Nephron (organoid): ENCODE measurements around the gene GMPR.

Source experiments
- H3K27ac Mint-ChIP-seq, 3 experiments: 2 replicates each; pipeline ENCODE4 v1.8.0; 2020; ENCODE audit warnings: mixed read lengths in 3 of 3, mild to moderate bottlenecking in 2 of 3, moderate library complexity in 1 of 3
- H3K27me3 Mint-ChIP-seq: 2 replicates; pipeline ENCODE4 v1.8.0; 2021; ENCODE audit warnings: low read depth, mild to moderate bottlenecking, moderate library complexity, mixed read lengths
- H3K36me3 Mint-ChIP-seq: 2 replicates; pipeline ENCODE4 v1.8.0; 2020; ENCODE audit warnings: low read depth, mixed read lengths
- H3K4me1 Mint-ChIP-seq: 2 replicates; pipeline ENCODE4 v1.8.0; 2020; ENCODE audit warnings: mixed read lengths
- H3K4me3 Mint-ChIP-seq, 3 experiments: 2 replicates each; pipeline ENCODE4 v1.8.0; 2020; ENCODE audit warnings: mild to moderate bottlenecking in 3 of 3, mixed read lengths in 3 of 3, moderate library complexity in 2 of 3
- H3K9me3 Mint-ChIP-seq: 2 replicates; pipeline ENCODE4 v1.8.0; 2020; ENCODE audit warnings: mixed read lengths
- CTCF ChIP-seq, 3 experiments: fragments of 200-600 bp; sonication (generic); IDR thresholded peaks; one replicate each; pipeline ENCODE4 v1.5.0; 2021; ENCODE audit warnings: antibody characterized with exemption in 3 of 3; ENCODE audit not compliant: unreplicated experiment in 3 of 3

The GMPR gene

GRCh38 chr6:16284472-16284871, 46.1 kb downstream of the GMPR start:
- Mint-ChIP-seq H3K27me3 (peaks cover 18% of the 10 kb centered on the region), H3K4me3 (no peak overlapping the region), H3K4me1 (no peaks in the 10 kb centered on the region), H3K9me3 (no peaks in the 10 kb centered on the region), H3K36me3 (no peaks in the 10 kb centered on the region), H3K27ac (no peak overlapping the region)
- TF ChIP-seq CTCF (IDR thresholded peaks at IDR 0.05; ENCODE audit: unreplicated experiment in 3 of 3), result no peak

- no peak for TF ChIP-seq CTCF (IDR thresholded peaks at IDR 0.05; ENCODE audit: unreplicated experiment in 3 of 3)
- Mint-ChIP-seq H3K36me3 (no peaks in the 10 kb centered on the region), H3K4me1 (no peaks in the 10 kb centered on the region), H3K27me3 (peaks cover 18% of the 10 kb centered on the region), H3K27ac (no peak overlapping the region), H3K4me3 (no peak overlapping the region), H3K9me3 (no peaks in the 10 kb centered on the region)
Measured at GRCh38 chr6:16285467-16286150, 47.2 kb downstream of the GMPR start.

GRCh38 chr6:16286151-16286522, 47.8 kb downstream of the GMPR start:
- TF ChIP-seq CTCF (IDR thresholded peaks at IDR 0.05; ENCODE audit: unreplicated experiment in 3 of 3), result peak; percentile 60 to 68 (median 61)
- H3K36me3 Mint-ChIP-seq, result no peaks in the 10 kb centered on the region
- H3K27ac Mint-ChIP-seq, result no peak overlapping the region
- no peaks in the 10 kb centered on the region for H3K4me1 Mint-ChIP-seq
- H3K4me3 Mint-ChIP-seq, result no peak overlapping the region
- H3K27me3 Mint-ChIP-seq, result peaks cover 18% of the 10 kb centered on the region
- no peaks in the 10 kb centered on the region for H3K9me3 Mint-ChIP-seq

- H3K9me3 Mint-ChIP-seq, result no peaks in the 10 kb centered on the region
- no peak for TF ChIP-seq CTCF (IDR thresholded peaks at IDR 0.05; ENCODE audit: unreplicated experiment in 3 of 3)
- H3K4me3 Mint-ChIP-seq, result no peak overlapping the region
- peaks cover 18% of the 10 kb centered on the region for H3K27me3 Mint-ChIP-seq
- H3K27ac Mint-ChIP-seq, result no peak overlapping the region
- H3K36me3 Mint-ChIP-seq, result no peaks in the 10 kb centered on the region
- H3K4me1 Mint-ChIP-seq, result no peaks in the 10 kb centered on the region
Measured at GRCh38 chr6:16288163-16288562, 49.8 kb downstream of the GMPR start.

GRCh38 chr6:16291739-16292138, 53.4 kb downstream of the GMPR start:
- Mint-ChIP-seq H3K36me3 (no peaks in the 10 kb centered on the region), H3K27ac (no peak overlapping the region), H3K4me3 (no peak overlapping the region)

More at GRCh38 chr6:16291739-16292138, 53.4 kb downstream of the GMPR start:
- Mint-ChIP-seq H3K27me3 (peaks cover 9% of the 10 kb centered on the region), H3K4me1 (no peaks in the 10 kb centered on the region), H3K9me3 (no peaks in the 10 kb centered on the region)
- TF ChIP-seq CTCF (IDR thresholded peaks at IDR 0.05; ENCODE audit: unreplicated experiment in 3 of 3), result no peak
